HEK293 (cell line): ENCODE results near the gene NRG2.

Experiments
- CTCF ChIP-seq: fragments of 450-650 bp; formaldehyde crosslinking; IDR thresholded peaks from 2 replicates; pipeline ENCODE4 v1.5.1; 2016; ENCODE audit warnings: missing biosample characterization, missing genetic modification characterization
- PRDM1 ChIP-seq: fragments of 450-650 bp; formaldehyde crosslinking; IDR thresholded peaks from 2 replicates; pipeline ENCODE4; 2016; ENCODE audit warnings: missing biosample characterization, missing genetic modification characterization
- ZBTB7A ChIP-seq: fragments of 450-650 bp; formaldehyde crosslinking; IDR thresholded peaks from 2 replicates; pipeline ENCODE4 v1.5.1; 2016; ENCODE audit warnings: low read depth, missing biosample characterization, missing genetic modification characterization
- ZNF335 ChIP-seq: fragments of 450-650 bp; formaldehyde crosslinking; conservative IDR thresholded peaks from 2 replicates; pipeline ENCODE4 v1.5.1; 2016; ENCODE audit warnings: missing biosample characterization, missing genetic modification characterization

- no peak for TF ChIP-seq PRDM1 (tag by site-specific recombination)
- TF ChIP-seq CTCF, result no peak
- TF ChIP-seq ZNF335 (tag by site-specific recombination), result no peak
- TF ChIP-seq ZBTB7A (tag by site-specific recombination), result no peak
Measured at GRCh38 chr5:140042393-140042642, 781 bp downstream of the NRG2 start.
